GM18502 (cell line): ENCODE measurements around the gene SLC1A4.
"Not testable (repeated sequence)": the region's sequence is repeated elsewhere in the genome, so short reads cannot be mapped to it uniquely, and the experiment has no call there.

Source experiments
- ATAC-seq: cut with Tn5 transposase; IDR thresholded peaks from one replicate; pipeline ENCODE4 v1.9.1; 2021; ENCODE audit warnings: mild to moderate bottlenecking; ENCODE audit not compliant: unreplicated experiment, poor library complexity

The SLC1A4 gene

DNA sequence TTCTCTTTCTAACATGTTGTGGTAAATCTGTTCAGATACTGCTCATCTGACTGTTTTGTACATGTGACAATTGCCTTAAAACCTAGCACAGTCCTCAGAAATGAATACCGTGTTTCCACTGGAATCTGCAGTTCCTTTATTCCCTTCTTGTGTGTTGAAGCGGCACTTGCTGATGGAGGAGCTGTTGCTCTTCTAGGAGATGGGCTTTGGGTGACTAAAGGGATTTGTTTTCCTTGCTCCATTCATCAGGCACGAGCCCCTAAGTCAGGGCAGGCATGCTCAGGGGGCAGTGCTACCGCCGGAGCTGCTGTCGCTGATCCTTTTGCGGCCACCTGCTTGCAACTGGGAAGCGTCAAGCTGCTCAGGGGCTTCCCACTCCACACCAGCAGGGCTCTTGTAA is 34.5 kb downstream of the SLC1A4 start:
- ATAC-seq: no peak

DNA sequence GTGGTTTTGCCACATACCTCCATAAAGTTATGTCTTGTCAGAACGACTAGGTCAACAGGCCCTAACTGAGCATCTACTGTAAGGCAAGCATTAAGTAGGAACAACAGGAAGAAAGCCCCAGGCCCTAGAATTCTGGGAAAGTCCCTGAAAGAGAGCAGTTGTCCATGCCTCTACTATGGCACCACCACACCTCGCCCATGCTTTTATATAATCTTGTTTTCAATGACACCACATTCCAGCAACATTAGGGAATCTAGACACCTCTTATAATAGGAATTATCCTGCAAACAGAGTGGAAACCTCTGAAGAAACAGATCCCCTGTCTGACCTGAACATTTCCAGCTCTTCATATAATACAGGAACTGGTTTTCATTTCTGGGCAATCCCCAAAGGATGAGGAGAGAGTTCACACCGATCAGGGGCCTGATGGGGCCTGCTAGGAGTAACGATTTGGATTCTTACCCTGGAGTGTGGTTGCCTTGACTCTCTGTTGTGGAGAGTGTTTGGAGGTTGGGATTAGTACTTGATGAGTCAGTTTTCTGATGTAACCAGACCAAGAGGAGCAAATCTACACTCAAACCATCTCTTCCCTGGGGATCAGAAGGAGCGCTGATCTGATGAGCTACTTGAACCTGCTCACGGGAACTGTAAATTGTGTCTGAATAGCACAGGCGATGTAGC is 35.1 kb downstream of the SLC1A4 start:
- ATAC-seq: no peak

DNA sequence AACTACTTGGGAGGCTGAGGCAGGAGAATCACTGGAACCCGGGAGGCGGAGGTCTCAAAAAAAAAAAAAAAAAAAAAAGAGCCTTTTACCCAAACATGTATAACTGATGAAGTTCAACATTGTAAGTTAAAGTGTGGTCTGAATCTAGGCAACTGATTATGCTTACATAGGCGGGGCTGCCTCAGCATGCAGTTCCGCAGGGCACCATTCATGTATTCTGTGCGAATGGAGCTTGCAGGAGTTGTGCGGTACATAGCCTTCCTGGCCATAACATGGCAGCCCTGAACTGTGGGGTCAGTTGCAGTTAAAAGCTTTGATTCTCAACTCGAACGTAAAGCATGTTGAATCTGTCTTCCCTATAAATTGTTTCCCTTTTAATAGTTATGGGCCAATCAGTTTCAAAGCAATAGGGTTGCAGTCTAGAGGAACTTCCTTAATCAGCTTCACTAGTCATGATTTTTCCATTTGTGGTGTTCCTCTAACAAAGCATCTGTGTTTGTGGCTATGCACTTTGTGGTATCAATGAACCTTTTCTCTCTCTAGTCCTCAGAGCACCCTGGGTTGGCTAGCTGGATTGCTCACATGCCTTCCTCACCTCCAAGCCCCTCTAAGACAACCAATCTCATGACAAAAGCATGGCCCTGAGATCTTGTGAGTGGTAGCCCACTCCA is 36.4 kb downstream of the SLC1A4 start:
- ATAC-seq: no peak

DNA sequence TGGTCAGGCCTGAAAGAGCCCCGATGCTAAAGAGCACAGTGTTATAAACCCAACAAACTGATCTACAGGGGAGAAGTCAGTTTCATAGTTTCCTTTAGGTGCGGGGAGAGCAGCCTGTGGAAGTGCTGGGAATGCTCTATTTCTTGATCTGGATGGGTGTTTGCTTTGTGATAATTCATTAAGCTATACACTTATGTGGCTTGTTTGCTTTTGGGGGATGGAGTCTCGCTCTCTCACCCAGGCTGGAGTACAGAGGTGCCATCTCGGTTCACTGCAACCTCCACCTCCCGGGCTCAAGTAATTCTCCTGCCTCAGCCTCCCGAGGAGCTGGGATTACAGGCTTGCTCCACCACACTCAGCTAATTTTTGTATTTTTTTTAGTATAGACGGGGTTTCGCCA is 37.0 kb downstream of the SLC1A4 start:
- no peak for ATAC-seq

DNA sequence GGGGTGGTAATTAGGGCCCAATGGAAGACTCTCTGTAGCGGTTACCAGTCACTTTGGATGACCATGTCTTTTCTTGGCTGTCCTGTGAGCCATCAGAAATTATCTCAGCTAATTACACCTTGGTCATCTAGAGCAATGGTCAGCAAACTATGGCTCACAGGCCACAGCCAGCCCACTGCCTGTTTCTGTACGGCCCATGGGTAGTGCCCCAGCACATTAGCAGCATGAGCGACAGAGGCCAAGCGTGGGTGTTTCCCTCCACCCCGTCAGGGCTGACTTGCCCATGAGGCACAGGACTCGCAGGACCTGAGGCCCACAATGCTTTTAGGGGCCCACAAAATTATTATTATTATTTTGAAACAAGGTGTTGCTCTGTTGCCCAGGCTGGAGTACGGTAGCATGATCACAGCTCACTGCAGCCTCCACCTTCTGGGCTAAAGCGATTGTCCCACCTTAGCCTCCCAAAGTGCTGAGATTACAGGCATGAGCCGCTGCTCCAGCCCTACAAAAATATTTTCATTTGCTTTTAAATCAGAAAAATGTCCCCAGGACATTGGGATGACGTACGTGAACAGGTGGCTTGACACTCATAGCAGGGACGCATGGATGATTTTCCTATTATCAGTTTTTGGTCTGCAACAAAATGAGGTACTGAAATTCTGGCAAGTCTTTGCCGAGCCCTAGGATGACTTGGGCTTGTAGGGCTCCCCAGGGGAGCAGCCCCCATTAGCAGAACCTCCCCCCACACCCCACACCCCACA is 37.7 kb downstream of the SLC1A4 start:
- ATAC-seq: no peak

DNA sequence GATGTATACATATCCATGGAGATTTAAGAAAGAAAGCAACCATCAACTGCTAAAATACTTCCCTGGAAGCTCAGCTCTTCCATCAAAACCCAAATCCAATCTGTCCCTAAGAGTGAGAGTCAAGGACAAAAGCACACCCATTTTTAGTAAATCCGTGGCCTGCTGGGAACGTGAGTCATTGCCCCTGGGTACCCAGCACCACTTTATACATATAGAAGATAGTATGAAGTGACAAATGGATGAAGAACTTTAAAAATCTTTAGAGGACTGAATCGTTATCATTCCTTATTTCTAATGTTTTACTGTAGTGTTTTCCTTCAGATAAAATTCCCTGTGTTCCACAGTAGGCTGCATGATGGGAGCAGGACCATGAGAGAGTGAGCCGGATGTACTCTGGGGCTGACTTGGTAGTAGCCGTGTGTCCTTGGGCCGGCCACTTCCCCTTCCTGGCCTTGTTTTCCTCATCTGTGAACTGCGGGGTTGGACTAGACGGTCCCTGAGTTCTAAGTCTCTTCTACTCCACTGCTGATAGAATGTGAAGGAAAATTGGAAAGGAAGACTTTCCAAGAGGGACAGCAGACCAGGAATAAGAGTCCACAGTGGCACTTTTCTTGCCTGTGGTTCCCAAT is 38.5 kb downstream of the SLC1A4 start:
- no peak for ATAC-seq

DNA sequence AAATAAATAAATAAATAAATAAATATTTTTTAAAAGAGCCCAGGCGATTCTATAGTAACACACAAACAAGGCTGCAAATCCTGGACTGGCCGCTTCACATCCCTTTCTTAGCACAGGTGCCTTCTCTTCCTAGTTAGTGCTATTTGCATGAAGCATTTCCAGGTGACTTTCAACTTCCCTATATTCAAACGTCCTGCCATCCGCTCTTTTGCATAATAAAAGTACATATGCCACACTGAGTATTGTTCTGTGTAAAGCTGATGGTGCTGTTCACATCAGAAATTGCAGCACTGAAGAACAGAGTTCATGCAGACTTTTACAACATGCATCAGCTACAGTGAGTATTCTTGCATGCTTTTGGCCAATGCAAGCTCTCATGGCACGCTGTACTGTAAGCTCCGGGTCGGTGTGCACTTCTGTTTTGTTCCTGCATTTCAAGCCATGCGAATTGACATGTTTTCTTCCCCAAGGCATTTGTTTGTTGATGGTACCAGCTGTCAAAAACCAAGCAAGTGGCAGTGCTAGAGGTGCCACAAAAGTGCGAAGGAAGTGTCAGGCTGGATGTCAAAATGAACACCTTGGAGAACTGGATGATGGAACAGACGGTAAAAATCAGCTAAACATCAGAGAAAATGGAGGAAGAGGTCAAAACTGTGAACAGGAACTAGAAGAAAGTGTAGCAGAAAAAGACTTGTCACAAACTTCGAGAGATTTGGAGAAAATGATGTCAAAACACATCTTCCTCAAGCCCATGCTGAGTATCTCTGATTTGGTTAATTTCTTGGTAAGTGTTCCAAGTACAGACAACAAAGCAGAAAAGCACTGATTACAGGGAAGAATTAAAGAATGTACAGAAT is 41.5 kb downstream of the SLC1A4 start:
- ATAC-seq: peak; percentile 27

DNA sequence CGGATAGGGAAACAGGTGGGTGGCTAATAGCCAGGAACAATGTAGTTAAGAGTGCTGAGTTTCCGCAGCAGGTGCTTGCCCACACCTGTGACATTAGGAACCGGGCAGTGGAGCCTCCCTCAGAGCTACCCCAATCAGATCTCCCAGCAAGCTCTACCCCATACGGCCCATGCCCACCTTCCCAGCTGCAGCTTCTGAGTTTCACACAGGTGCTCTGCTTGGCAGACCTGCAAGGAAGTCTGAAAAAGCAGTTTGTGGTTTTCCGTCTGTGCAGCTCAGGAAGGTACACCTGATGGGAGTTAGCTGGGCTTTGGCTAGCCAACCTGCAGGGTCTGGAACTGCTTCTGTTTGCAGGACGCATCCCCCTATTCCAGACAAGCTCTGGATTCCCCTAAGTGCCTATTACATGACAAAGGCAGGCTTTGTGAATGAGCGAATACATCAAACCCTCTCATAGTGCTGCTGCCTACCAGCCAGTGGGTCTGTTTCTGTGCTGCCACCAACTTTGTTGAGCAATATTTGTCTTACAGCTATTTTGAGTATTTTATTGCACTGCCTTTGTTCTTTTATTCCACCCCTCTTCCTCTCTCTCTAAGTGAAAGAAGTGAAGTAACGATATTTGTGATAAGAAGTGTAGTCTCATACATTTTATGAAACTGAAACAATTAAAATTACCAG is 42.3 kb downstream of the SLC1A4 start:
- peak; percentile 32 for ATAC-seq

DNA sequence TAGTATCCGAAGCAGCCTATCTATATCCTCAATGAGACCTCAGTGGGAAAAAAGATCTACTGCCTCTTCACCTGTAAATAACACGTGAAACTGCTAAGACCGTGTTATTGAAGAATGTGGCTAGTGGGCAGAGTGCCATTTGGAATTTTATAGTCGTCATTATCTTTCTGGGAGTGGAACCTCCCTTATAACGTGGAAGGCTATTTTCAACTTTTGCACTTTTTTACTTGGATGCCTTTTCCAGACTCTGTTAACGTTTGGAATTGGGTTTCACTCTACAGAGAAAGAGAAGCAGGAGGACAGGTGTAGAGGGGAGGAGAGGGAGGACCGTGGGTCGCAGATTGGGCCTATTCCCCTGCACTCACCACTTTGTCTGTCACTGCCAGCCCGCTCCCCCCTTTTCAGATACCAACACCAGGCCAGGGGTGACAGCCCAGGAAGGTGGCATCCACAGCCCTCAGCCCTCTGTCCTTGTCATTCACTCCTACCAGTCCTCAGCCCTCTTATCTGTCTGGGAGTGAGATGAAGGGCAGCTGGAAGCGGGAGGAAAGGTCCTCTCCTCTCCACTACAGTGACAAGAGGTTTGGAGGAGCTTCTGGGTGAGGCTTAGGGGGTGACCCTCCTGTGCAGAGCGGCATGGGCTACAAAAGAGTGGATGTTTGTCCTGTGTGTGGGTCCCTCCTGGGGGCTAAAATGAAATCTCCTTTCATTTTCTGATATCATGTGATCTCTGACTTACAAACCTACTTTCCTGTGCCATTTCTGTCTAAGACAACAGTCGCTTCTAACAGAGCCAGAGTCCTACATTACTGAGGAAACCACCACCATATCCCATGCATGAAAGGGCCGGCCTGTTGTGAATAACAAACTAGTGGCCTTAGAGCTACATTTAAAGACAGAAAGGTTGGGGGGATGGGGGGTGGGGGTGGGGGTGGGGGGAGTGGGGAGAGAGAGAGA is 43.1 kb downstream of the SLC1A4 start:
- no peak for ATAC-seq

DNA sequence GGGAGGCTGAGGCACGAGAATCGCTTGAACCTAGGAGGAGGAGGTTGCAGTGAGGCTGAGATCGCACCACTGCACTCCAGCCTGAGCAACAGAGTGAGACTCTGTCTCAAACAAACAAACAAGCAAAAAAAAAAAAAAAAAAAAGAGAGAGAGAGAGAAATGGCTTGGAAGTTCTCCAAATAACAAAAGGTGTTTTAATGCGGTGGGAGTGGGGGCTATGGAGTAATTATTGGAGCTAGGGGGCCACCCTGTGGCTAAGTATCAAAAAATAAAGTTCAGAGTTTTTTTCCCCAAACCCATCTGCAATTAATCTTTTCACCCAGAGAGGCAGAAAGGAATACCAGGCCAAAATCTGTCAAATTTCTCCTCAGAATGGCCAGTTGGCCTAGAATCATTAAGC is 44.0 kb downstream of the SLC1A4 start:
- ATAC-seq: no peak

DNA sequence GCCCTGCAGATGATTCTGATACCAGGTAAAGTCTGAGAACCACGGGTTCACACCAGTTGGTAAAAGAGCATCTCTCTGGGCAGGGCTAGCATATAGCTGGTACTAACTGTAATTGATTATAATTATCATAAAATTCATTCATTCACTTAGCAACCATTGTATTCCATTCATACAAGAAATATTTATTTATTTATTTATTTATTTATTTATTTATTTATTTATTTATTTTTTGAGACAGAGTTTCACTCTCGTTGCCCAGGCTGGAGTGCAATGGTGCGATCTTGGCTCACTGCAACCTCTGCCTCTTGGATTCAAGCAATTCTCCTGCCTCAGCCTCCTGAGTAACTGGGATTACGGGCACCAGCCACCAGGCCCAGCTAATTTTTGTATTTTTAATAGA is 44.5 kb downstream of the SLC1A4 start:
- ATAC-seq: not testable (repeated sequence)

DNA sequence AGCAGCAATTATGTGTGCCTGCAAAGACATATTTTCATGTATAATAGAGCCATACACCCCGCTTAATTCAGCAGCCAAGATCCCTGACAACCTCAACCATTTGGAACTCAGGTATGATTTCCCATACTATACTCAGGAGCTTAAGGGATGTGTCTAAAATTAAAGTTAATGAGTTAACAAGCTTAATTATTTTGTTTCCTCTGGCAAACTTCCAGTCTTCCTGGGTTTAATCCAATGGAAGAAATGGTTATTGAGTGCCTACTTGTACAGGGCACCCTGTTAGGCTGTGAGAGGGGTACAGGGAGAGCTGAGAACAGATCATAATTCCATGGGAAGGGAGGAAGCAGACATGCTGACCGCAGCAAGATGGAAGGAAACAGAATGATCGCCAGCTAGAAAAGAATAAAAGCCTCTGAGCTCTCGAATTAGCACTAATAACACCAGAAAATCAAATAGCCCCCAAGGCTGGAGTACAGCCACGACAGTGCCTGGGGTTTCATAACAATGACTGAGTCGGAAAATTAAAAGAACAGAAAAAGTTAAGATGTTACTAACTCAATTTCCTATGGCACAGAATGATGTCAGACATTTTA is 46.2 kb downstream of the SLC1A4 start:
- ATAC-seq: no peak

DNA sequence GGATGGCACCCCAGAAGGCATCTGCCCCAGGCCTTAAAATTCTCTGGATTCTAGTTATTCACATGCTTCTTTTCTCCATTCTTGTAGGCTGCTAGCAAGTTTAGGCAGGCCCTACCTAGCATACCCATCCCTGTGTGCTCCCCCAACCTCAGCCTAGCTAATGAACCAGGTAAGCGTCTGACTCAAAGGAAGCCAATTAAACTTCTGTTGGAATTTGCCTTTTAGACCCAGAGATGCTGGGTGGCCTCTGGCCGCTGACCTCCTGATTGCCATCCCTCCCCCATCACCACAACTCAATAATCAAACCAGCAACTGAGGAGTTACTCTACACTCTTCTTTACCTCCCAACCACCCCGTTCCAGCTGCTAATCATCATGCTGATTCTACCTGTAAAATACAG is 48.0 kb downstream of the SLC1A4 start:
- ATAC-seq: no peak

DNA sequence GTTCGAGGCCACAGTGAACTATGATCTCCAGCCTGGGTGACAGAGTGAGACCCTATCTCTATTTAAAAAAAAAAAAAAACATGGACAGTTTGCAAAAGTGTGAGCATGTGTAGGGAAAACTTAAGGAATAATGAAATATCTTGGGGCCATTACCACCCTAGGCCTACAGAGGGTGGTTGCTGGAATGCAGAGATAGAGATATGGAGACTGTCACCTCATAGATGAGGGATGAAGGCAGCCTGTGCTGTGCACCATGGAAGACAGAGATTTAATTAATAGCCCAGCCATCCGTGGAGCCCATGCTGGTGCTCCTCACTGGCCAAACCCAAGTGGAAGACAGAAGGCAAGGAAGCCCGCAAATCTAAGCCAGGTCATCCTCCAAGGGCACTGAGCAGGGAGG is 50.4 kb downstream of the SLC1A4 start:
- no peak for ATAC-seq

DNA sequence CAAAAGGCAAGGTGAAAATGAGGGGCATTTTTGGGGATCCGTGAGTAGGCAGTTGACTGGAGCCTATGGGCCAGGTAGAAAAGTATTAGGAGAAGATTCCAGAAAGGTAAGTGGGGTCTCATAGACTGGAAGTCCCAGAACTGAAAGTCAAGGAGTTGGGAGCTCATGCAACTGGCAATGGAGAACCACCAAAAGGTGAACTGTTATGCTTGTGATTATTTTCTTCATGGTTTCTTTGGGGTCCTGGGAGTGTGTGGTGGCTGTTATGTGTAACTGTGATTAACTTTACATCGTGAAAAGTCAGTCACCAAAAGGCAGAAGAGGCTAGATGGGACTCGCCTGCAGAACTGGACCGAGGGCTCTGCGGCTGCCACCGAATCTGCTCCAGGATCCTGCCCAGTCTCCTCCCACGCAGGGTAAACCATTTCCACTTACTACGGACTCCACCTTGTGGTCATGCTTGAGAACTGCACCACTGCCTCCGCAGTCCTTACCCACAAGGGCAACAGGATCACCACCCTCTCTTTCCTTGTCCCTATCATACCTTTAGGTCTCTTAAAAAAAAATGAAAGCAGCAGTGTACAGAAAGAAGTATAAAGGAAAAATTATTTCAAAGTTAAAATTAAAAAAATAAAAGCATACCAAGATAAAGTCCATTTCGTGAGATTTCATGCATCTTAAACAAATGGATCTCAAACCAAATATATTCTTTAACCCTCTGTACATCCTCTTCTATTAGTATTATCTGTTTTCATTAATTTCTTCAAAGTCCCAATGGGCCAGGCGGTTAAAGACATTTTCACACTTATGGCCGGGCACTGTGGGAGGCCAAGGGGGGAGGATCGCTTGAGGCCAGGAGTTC is 51.4 kb downstream of the SLC1A4 start:
- peak; percentile 76 for ATAC-seq

DNA sequence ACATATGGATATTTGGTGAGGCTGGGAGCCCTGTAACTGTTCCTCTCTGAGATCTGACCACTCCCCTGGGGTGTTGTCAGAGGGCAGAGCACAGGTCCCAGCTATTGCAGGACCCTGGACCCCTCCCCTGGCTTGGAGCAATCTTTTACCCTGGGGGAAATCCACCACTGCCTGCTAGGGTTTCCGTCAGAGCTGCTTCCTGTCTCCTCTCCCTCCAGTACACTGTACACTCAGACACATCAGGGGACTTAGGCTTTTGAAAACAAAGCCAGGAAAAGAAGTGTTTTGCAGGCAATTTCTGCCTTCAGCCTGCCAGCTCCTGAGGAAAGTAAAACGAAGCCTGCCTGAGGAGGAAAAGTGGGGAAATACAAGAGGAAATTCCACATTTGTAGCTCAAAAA is 53.8 kb downstream of the SLC1A4 start:
- no peak for ATAC-seq

DNA sequence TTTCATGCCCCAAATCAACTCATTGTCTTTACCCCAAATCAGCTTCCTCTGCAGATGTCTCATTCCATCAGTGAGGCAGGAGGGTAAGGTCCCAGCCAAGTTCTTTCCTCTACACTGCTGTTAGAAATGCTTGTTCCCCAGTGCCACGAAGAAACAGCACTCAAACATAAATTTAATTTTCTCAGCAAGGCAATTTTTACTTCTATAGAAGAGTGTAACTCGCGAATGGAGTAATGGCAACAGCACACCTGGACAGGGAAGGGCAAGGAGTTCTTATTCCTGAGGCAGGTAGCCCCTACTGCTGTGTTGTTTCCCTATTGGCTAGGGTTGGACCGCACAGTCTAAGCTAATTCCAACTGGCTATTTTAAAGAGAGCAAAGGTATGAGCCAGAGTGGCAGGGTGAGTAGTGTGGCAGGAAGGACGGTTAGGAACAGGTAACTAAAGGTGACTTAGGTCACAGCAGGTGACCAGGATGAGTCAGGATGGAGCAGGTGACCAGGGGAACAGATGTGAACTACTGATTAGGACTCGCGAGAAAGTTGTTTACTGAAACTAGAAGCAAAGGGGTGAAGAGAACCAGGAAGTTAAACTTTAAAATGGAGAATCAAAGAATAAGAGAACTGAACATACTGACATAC is 55.0 kb downstream of the SLC1A4 start:
- ATAC-seq: no peak
